Sigmoid colon (tissue), 7 donors: Measurements from ENCODE around the gene SMOC2. TPM values are rescaled to one million over a fixed set of nuclear protein-coding genes. Genes with fewer than 3 reads are reported as not detected.
"Not testable (repeated sequence)": the region's sequence is repeated elsewhere in the genome, so short reads cannot be mapped to it uniquely, and the experiment has no call there.

Source experiments
- DNase-seq: peaks from one replicate; pipeline ENCODE4 v3.0.0-alpha.2; 2019
- H3K27ac ChIP-seq, 4 donors: fragments of 200-600 bp; sonication (generic); one replicate each; pipeline ENCODE4 v1.5.1; 2016 to 2019; ENCODE audit warnings: mild to moderate bottlenecking in 1 of 4
- H3K27me3 ChIP-seq, 3 donors: fragments of 200-600 bp; sonication (generic); one replicate each; pipeline ENCODE4 v1.5.1; 2019; ENCODE audit warnings: mild to moderate bottlenecking in 1 of 3
- H3K36me3 ChIP-seq, 4 donors: fragments of 200-600 bp; sonication (generic); one replicate each; pipeline ENCODE4 v1.5.1; 2016 to 2019
- H3K4me1 ChIP-seq, 4 donors: fragments of 200-600 bp; sonication (generic); one replicate each; pipeline ENCODE4 v1.5.1; 2017 to 2019
- H3K4me3 ChIP-seq, 4 donors: fragments of 200-600 bp; sonication (generic); one replicate each; pipeline ENCODE4 v1.5.1; 2017 to 2019; ENCODE audit warnings: mild to moderate bottlenecking in 2 of 4, moderate library complexity in 1 of 4
- H3K9me3 ChIP-seq, 4 donors: fragments of 200-600 bp in 3 of 4; sonication (generic) in 3 of 4; one replicate each; pipeline versions ENCODE4 v1.5.1 to v1.6.1; 2013 to 2019
- EP300 ChIP-seq, 4 donors: sonication (generic); formaldehyde crosslinking; IDR thresholded peaks; one replicate each; pipeline ENCODE4 v1.6.1; 2017; ENCODE audit warnings: antibody characterized with exemption in 4 of 4
- POLR2A ChIP-seq, 2 donors: fragments of 450-650 bp; IDR thresholded peaks; one replicate each; pipeline ENCODE4 v1.6.1; 2016; ENCODE audit warnings: antibody characterized with exemption in 2 of 2, mild to moderate bottlenecking in 2 of 2, moderate library complexity in 2 of 2
- POLR2AphosphoS5 ChIP-seq, 4 donors: sonication (generic); formaldehyde crosslinking; IDR thresholded peaks; one replicate each; pipeline ENCODE4 v1.6.1; 2017; ENCODE audit warnings: antibody characterized with exemption in 4 of 4
- WGBS, 2 donors: extraction: QIAGEN DNeasy Blood & Tissue Kit; methylation state at CpG; one replicate each; pipeline ENCODE4 v1.1.7; 2013; 5-methylcytosine and 5-hydroxymethylcytosine counted together
- intact Hi-C: fragments of 100-400 bp; cut with DNase I; formaldehyde crosslinking; loops from one replicate; pipeline ENCODE4 v1.15.1; 2023
- polyA plus RNA-seq, 3 donors: library from polyadenylated mRNA; stranded (reverse); fragments of 200-250 nt; gene quantifications; one replicate each; pipeline ENCODE4 v1.2.3, GENCODE V29; 2013
- total RNA-seq, 4 donors: library from RNA; depleted of rRNA; stranded (reverse); fragments of >200 nt; gene quantifications; one replicate each; pipeline ENCODE4 v1.1.0, GENCODE V29; 2016
- TF ChIP-seq, protein P1 (sequence below), 4 experiments: fragments of 450-650 bp in 3 of 4; fragments of 200-600 bp in 1 of 4; IDR thresholded peaks; one replicate each; pipeline ENCODE4 v1.5.1; 2016 to 2019; ENCODE audit warnings: antibody characterized with exemption in 4 of 4, mild to moderate bottlenecking in 3 of 4, moderate library complexity in 2 of 4
- donor health status: healthy with polysubstance abuse.
- donor health status: Bipolar disorder and iron deficiency.
- donor health status: healthy.

Gene SMOC2
- total and polyA plus RNA-seq, 7 donors: 4.2 to 130 (median 33.5) TPM

DNA sequence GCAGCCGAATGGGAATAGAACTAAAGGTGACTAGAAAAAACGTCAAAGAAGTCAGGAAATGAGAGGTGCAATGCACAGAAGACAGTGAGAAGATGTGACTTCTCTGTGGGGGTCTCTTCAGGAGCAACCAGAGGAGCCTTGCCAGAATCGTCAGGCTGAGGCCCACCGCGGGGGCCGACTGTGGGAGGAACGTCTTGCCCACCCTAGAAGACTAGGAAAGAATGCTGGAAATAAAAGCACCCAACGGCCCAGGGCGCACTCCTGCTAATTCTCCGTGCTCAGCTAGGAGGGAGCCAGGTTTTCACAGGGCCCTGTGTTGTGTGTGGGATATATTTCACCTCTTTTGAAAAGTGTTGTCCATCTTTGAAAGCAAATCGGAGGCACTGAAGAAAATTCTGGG, 129.2 kb downstream of the SMOC2 start:
- Histone ChIP-seq H3K4me3 (no peak overlapping the region), H3K27ac (no peak overlapping the region), H3K9me3 (no peaks in the 10 kb centered on the region), H3K36me3 (no peaks in the 10 kb centered on the region), H3K27me3 (no peaks in the 10 kb centered on the region), H3K4me1 (peaks cover 0 to 26% (median 23%) of the 10 kb centered on the region in 4 donors)
- intact Hi-C loops: no loop called here
- DNase-seq: no peak
- 84 to 86% methylated on average over 11 of the region's 11 CpGs for WGBS, 2 donors
- TF ChIP-seq, protein P1, sequence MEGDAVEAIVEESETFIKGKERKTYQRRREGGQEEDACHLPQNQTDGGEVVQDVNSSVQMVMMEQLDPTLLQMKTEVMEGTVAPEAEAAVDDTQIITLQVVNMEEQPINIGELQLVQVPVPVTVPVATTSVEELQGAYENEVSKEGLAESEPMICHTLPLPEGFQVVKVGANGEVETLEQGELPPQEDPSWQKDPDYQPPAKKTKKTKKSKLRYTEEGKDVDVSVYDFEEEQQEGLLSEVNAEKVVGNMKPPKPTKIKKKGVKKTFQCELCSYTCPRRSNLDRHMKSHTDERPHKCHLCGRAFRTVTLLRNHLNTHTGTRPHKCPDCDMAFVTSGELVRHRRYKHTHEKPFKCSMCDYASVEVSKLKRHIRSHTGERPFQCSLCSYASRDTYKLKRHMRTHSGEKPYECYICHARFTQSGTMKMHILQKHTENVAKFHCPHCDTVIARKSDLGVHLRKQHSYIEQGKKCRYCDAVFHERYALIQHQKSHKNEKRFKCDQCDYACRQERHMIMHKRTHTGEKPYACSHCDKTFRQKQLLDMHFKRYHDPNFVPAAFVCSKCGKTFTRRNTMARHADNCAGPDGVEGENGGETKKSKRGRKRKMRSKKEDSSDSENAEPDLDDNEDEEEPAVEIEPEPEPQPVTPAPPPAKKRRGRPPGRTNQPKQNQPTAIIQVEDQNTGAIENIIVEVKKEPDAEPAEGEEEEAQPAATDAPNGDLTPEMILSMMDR (IDR thresholded peaks at IDR 0.05): no peak
- TF ChIP-seq EP300 (IDR thresholded peaks at IDR 0.05) (no peak), POLR2AphosphoS5 (IDR thresholded peaks at IDR 0.05) (no peak), POLR2A (IDR thresholded peaks at IDR 0.05) (no peak)

DNA sequence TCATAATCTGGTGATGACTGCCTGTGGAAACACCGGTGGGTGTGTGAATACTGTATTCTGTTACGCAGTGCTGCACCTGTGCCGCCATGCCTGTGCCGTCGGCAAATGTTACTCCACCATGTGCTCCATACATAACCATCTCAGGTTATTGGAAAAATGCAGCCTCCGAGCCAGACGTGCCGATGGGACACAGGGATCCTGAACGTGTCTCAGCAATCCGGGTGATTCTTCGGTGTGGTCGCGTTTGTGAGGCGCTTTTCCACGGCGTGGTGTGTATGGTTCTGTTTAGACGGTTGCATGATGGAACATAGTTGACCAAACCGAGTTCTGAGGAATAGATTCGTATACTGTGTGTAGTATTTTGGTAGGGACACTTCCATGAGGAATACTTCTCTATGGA, 130.3 kb downstream of the SMOC2 start:
- H3K4me3 ChIP-seq: no peak overlapping the region
- intact Hi-C loops: no loop called here
- no peaks in the 10 kb centered on the region for H3K36me3 ChIP-seq
- WGBS, 2 donors: 94 to 96% methylated on average over 19 of the region's 19 CpGs
- no peak overlapping the region for H3K27ac ChIP-seq
- no peaks in the 10 kb centered on the region for H3K27me3 ChIP-seq
- TF ChIP-seq POLR2AphosphoS5 (IDR thresholded peaks at IDR 0.05) (no peak), EP300 (IDR thresholded peaks at IDR 0.05) (no peak), POLR2A (IDR thresholded peaks at IDR 0.05) (no peak)
- TF ChIP-seq, protein P1 (IDR thresholded peaks at IDR 0.05): no peak
- H3K4me1 ChIP-seq: peaks cover 0 to 36% (median 32%) of the 10 kb centered on the region in 4 donors
- H3K9me3 ChIP-seq: no peaks in the 10 kb centered on the region
- DNase-seq: no peak

DNA sequence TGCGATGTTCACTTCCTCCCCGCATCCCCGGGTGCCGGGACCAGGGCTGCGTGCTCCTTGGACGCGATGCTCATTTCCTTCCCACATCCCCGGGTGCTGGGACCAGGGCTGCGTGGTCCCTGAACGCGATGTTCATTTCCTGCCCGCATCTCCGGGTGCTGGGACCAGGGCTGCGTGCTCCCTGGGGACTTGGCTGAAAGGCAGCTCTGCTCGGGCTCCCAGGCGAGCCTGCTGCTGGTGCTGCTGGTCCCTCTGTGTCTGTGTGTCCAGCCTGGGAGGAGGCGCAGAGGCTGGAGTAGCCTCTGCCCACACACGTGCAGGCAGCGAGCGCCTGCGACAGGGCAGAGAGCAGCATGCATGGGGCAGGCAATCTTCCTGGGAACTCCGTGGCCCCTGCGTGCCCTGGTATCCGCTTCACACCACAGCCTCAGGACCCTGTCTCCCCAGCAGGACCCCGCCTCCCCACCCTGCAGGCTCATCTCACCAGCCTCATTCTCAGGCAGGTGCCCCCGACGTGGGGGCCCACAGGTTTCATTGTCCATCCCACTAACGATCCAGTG, 132.4 kb downstream of the SMOC2 start:
- Histone ChIP-seq H3K4me1 (peaks cover 0 to 30% (median 23%) of the 10 kb centered on the region in 4 donors), H3K27ac (peak overlapping the region; percentile 67 to 83 (median 80))
- DNase-seq, intact Hi-C loops, H3K36me3 ChIP-seq, H3K9me3 ChIP-seq, H3K27me3 ChIP-seq, H3K4me3 ChIP-seq: not testable (repeated sequence)
- 87 to 89% methylated on average over 25 of the region's 28 CpGs for WGBS, 2 donors

DNA sequence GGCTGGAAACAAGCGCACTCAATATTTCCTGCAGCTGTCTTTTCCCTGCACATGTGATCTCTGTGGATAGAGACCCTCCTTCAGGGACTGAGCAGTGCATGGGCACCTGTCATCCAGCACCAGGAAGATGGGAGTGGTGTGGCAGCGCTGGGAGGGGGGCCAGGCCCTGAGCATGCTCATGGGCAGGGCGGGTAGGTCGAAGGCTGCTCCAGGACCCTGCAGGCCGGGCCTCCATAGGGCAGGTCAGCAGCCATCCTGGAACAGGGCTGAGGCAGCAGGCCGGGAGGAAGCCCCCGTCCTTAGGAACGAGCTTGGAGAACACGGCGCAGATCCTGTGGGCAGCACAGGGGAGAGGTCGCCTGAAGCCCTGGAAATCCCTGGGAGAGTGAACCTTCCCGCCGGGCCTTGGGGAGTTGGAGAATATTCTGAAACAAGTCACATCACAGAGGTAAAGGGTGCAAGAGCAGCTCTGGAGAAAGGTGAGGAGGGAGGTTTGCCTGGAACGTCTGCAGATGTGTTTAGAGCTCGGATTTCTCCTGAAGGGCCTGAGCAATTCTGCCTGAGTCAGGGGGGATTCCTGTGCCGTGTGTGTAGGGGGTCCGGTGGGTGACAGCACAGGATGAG, 133.2 kb downstream of the SMOC2 start:
- intact Hi-C loops: no loop called here
- 85% methylated on average over 17 of the region's 17 CpGs for WGBS, 2 donors
- TF ChIP-seq POLR2A (IDR thresholded peaks at IDR 0.05) (no peak), EP300 (IDR thresholded peaks at IDR 0.05) (no peak), POLR2AphosphoS5 (IDR thresholded peaks at IDR 0.05) (no peak)
- TF ChIP-seq, protein P1 (IDR thresholded peaks at IDR 0.05): no peak
- Histone ChIP-seq H3K9me3 (no peaks in the 10 kb centered on the region), H3K27me3 (no peaks in the 10 kb centered on the region), H3K4me3 (peak overlapping the region in 3 of 4 donors; percentile 2 to 26 (median 25)), H3K4me1 (peaks cover 0 to 35% (median 29%) of the 10 kb centered on the region in 4 donors), H3K27ac (peak overlapping the region; percentile 67 to 83 (median 80)), H3K36me3 (no peaks in the 10 kb centered on the region)
- no peak for DNase-seq

DNA sequence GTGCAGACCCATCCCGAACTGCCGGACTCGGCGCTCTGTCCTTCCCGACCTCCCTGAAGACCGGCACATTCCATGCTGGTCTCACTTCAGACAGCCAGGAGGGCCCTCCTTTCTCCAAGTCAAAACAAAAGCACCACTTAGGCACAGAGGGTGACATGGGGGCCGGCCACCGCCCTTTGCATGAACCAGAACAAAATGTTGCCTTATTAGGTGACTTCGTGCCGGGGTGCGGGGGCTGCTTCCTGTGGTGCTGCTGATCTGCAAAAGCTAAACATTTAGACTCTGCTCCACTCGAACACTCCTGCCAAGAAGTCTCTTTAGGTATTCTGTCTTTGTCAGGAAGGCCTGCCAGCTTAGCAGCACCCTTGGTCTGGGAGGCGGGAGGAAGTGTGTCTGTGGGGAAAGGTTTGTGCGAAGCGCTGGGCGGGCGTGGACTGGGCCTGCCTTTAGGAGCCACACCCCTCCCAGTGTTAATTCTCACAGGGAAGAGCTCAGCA, 133.8 kb downstream of the SMOC2 start:
- 64 to 70% methylated on average over 17 of the region's 17 CpGs for WGBS, 2 donors
- Histone ChIP-seq H3K27me3 (no peaks in the 10 kb centered on the region), H3K4me3 (peak overlapping the region in 3 of 4 donors; percentile 2 to 26 (median 25)), H3K36me3 (no peaks in the 10 kb centered on the region), H3K9me3 (no peaks in the 10 kb centered on the region), H3K4me1 (peaks cover 0 to 41% (median 34%) of the 10 kb centered on the region in 4 donors), H3K27ac (peak overlapping the region; percentile 67 to 83 (median 80))
- intact Hi-C loops: loop anchor here (5.0 kb wide), 1 partner anchor 53 kb away; no protein-coding TSS in a partner anchor
- peak; percentile 93 for DNase-seq
- TF ChIP-seq POLR2A (IDR thresholded peaks at IDR 0.05) (no peak), POLR2AphosphoS5 (IDR thresholded peaks at IDR 0.05) (peak; percentile 49 to 80 (median 77)), EP300 (IDR thresholded peaks at IDR 0.05) (peak in 2 of 4 donors; percentile 6 to 51)
